IPS-15b (cell line): Measurements from ENCODE around the gene NLN.
"Not testable (repeated sequence)": the region's sequence is repeated elsewhere in the genome, so short reads cannot be mapped to it uniquely, and the experiment has no call there.

Experiments used
- H3K27me3 ChIP-seq: one replicate; pipeline ENCODE4 v1.6.1; 2013; ENCODE audit warnings: low read length; ENCODE audit not compliant: control insufficient read depth, insufficient read depth
- H3K36me3 ChIP-seq: one replicate; pipeline ENCODE4 v1.6.1; 2013; ENCODE audit warnings: low read length; ENCODE audit not compliant: control insufficient read depth, insufficient read depth
- H3K4me1 ChIP-seq: one replicate; pipeline ENCODE4 v1.6.1; 2013; ENCODE audit warnings: mild to moderate bottlenecking, low read length; ENCODE audit not compliant: control insufficient read depth, insufficient read depth
- H3K4me3 ChIP-seq: one replicate; pipeline ENCODE4 v1.5.1; 2013; ENCODE audit warnings: low read depth, low read length
- H3K9ac ChIP-seq: one replicate; pipeline ENCODE4 v1.6.1; 2013; ENCODE audit warnings: low read depth, mild to moderate bottlenecking, low read length
- H3K9me3 ChIP-seq: one replicate; pipeline ENCODE4 v1.6.1; 2013; ENCODE audit warnings: mild to moderate bottlenecking, low read length; ENCODE audit not compliant: control insufficient read depth, insufficient read depth

Gene NLN

DNA sequence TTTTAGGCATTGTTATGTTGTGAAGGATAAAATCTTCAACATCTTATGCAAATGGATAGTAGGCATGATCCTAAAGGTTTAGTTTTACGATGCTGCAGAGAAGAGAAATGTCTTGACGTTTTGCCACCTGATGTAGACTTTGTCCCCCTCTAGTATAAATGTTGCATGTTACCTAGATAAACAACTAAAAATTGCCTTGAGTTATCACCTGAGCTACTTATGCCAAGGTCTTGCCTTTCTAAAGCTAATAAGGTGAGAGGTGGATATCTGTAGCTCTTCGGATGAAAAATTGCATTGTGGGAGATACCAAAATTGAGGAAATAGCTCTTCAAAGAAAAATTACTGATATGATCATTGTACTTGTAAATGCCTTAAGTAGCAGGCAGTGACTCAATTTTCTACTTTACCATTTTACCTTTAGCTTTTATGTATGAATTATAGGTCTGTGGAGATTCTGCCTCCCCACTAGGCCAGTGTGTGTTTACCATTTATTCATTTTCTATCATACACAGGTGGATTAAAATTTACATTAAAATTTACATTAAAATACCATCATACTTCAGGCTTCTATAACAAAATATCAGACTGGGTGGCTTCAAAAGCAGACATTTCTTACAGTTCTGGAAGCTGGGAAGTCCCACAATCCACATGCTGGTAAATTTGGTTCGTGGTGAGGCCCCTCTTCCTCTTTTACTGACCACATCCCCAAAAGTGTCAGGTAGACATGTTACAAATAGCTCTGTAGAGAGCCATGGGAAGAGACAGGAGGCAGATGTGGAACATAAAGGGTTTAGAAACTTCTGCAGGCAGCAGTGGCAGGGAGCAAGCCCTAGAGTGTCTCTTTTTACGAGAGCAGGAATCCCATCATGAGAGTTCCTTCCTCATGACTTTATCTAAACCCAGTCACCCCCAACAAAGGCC is 103.7 kb downstream of the NLN start:
- Histone ChIP-seq H3K9ac (no peak overlapping the region), H3K36me3 (no peaks in the 10 kb centered on the region), H3K27me3 (no peaks in the 10 kb centered on the region)

DNA sequence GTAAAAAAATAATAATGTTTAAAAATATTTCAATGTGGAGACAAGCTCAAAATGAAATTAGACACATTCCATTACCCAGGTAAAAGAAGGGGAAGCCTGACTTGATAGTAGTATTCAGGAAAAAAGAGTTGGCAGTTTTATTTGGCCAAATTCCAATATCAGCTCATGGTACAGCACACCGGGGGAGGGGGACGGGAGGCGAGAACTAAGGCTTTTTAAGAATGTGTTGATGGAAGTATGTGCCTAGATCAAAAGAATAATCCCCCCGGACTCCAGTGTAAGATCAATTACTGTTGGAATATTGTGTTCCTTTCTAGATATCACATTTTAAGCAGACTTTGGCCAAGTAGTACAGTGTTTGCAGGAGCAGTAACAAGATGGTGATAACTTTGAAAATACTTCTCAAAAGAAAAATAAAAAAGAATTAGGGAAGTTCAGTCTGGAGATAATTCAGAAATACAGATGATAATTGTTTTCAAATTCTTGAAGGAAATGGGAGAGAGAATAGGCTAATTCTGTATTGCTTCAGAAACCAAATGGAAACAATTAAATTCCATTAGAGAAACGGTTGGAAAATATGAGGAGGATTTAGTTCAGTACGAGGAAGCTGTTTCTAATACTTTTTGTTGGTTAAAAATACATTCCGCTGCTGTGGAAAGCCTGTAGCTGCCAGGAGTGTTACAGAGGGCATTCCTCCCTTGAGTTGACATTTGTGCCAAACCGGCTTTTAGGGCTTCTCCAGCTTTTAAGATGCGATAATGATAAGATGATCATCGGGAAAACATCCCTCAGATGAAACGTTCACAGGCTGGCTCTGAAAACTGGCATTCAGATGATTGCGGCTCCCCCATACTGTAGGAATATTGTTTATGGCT is 106.3 kb downstream of the NLN start:
- Histone ChIP-seq H3K27me3 (no peaks in the 10 kb centered on the region), H3K9ac (no peak overlapping the region), H3K4me3 (no peak overlapping the region), H3K4me1 (no peaks in the 10 kb centered on the region), H3K9me3 (no peaks in the 10 kb centered on the region), H3K36me3 (no peaks in the 10 kb centered on the region)

More for the DNA sequence above, 103.7 kb downstream of the NLN start:
- Histone ChIP-seq H3K4me1 (no peaks in the 10 kb centered on the region), H3K9me3 (no peaks in the 10 kb centered on the region), H3K4me3 (no peak overlapping the region)

DNA sequence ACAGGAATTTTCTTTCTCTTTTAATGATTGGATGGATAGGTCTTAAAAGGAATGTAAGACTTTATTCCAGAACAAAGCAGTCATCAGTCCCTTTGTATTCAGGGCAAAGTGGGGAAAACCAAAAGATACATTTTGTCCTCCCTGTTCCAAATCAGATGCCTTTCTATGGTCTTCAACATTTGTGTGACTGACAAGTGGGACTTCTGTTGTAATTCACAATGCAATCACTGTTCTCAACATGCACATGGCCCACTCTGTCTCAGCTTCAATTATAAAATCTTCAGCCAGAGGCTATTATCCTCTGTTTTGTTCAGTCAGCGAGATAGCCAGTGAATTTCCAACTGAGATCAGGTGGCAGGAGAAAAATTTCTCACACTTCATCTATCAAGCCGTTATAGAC is 108.9 kb downstream of the NLN start:
- Histone ChIP-seq H3K36me3 (no peaks in the 10 kb centered on the region), H3K9ac (no peak overlapping the region), H3K4me3 (no peak overlapping the region)

DNA sequence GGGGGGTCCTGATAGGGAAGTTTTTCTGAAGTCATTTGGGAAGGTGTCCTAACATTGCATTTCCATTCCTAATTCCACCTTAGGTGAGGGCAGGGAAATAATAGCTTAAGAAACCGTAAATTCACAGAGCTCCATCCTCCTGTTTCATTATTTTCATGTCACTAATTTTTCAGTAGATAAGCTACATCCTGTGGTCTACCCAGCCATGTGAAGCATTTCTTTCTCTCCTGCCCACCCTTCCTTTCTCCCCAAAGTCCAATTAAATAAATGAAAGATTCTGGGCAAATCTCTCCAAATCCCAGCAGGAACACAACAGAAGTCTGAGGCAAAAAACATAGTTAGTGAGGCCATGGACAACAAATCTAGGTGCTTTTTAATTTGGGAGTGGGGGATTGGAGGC is 109.3 kb downstream of the NLN start:
- Histone ChIP-seq H3K36me3 (no peaks in the 10 kb centered on the region), H3K9me3 (no peaks in the 10 kb centered on the region), H3K4me3 (no peak overlapping the region), H3K9ac (no peak overlapping the region), H3K4me1 (no peaks in the 10 kb centered on the region), H3K27me3 (no peaks in the 10 kb centered on the region)

More for the DNA sequence above, 108.9 kb downstream of the NLN start:
- no peaks in the 10 kb centered on the region for H3K4me1 ChIP-seq
- no peaks in the 10 kb centered on the region for H3K9me3 ChIP-seq
- no peaks in the 10 kb centered on the region for H3K27me3 ChIP-seq

DNA sequence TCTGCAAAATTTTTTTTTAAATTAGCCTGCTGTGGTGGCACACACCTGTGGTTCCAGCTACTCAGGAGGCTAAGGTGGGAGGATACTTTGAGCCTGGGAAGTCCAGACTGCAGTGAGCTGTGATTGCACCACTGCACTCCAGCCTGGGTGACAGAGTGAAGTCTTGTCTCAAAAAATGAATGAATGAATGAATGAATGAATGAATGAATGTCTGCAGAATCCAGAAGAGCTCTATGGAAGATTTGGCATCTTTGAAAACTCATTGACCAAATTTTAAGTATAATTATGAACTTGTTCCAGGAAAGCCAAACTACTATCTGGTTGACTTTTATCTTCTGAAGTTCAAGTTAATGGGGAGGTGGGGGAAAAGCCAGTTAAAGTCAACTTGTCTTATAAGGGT is 110.1 kb downstream of the NLN start:
- Histone ChIP-seq H3K9me3 (no peaks in the 10 kb centered on the region), H3K36me3 (no peaks in the 10 kb centered on the region), H3K9ac (no peak overlapping the region), H3K27me3 (no peaks in the 10 kb centered on the region), H3K4me1 (no peaks in the 10 kb centered on the region), H3K4me3 (no peak overlapping the region)

DNA sequence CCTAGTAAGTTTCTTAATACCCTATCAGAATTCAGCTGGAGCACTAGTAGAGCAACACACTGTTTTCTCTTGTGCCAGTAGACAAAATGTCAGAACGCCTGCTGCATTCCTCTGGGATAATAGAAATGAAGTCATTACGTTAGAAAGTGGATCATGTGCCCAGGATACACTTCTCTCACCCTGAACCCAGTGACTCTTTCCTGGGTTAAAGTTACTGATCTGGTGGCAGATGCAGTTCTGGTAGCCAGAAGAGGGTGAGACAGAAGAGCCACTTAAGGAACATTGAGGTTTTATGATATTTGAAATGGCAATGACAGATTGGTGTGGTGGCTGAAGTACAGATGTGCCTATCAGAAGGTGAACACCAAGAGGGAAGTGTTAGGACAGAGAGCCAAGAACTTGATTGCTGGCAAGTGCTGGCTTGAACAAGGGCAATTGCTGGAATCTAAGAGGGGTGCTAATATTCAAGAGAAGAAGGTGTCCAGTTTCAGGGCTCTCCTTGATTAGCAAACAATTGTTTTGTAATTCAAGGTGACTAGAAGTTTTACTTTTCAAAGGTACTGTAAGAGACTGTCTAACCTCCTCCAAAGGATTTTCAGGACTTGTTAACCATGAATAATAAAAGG is 110.7 kb downstream of the NLN start:
- Histone ChIP-seq H3K27me3 (no peaks in the 10 kb centered on the region), H3K36me3 (no peaks in the 10 kb centered on the region), H3K4me3 (no peak overlapping the region), H3K9me3 (no peaks in the 10 kb centered on the region), H3K9ac (no peak overlapping the region), H3K4me1 (no peaks in the 10 kb centered on the region)

DNA sequence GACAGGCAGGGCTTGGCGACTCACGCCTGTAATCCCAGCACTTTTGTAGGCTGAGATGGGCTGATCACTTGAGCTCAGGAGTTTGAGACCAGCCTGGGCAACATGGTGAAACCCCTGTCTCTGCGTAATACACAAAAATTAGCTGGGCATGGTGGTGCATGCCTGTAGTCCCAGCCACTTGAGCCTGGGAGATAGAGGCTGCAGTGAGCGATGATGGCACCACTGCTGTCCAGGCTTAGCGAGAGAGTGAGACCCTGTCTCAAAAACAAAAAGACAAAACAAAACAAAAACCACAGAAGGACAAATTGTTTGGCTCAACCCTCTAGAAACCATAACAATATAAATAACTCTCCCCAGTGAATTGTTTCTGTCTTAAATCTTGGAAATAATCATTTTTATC is 111.8 kb downstream of the NLN start:
- H3K4me1 ChIP-seq, result no peaks in the 10 kb centered on the region
- H3K27me3 ChIP-seq, result no peaks in the 10 kb centered on the region
- H3K36me3 ChIP-seq, result no peaks in the 10 kb centered on the region
- no peak overlapping the region for H3K9ac ChIP-seq
- H3K9me3 ChIP-seq, result no peaks in the 10 kb centered on the region
- no peak overlapping the region for H3K4me3 ChIP-seq

DNA sequence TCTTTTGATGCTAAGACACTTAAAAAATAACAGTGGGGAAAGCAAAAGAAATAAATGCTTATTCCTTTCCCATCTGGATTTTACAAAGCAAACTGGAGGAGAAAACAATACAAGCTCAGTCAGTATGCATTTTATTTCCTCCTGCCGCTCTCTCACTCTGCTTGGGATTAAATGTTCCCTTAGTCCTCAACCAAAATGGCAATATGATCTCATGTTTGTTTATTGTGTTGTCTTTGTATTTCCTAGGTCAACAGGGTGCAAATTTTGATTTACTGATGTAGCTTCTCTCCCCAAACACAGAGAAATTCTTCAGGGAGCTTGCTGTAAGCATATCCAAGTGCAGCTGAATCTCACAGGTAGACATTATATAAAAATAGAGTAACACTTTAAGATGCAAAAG is 112.3 kb downstream of the NLN start:
- H3K9ac ChIP-seq, result no peak overlapping the region
- no peaks in the 10 kb centered on the region for H3K27me3 ChIP-seq
- no peak overlapping the region for H3K4me3 ChIP-seq
- no peaks in the 10 kb centered on the region for H3K4me1 ChIP-seq
- H3K9me3 ChIP-seq, result no peaks in the 10 kb centered on the region
- no peaks in the 10 kb centered on the region for H3K36me3 ChIP-seq

DNA sequence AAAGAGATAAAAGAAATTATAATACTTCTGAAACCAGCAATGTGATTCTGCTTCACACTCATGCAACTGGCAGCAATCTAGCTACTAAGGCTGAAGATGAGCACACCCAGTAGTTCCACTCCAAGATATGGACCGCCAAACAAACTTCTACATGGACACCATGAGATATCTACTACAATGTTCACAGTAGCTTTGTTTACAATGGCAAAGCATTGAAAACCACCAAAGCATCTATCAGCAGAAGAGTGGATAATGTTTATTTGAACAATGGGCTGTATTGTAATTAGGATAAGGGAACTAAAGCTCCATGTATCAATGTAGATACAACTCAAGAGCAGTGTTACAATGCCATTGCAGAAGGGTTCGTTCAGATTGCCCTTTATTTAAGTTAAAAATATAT is 113.2 kb downstream of the NLN start:
- no peaks in the 10 kb centered on the region for H3K36me3 ChIP-seq
- no peaks in the 10 kb centered on the region for H3K27me3 ChIP-seq
- no peaks in the 10 kb centered on the region for H3K9me3 ChIP-seq
- no peak overlapping the region for H3K9ac ChIP-seq
- no peaks in the 10 kb centered on the region for H3K4me1 ChIP-seq
- H3K4me3 ChIP-seq, result no peak overlapping the region

DNA sequence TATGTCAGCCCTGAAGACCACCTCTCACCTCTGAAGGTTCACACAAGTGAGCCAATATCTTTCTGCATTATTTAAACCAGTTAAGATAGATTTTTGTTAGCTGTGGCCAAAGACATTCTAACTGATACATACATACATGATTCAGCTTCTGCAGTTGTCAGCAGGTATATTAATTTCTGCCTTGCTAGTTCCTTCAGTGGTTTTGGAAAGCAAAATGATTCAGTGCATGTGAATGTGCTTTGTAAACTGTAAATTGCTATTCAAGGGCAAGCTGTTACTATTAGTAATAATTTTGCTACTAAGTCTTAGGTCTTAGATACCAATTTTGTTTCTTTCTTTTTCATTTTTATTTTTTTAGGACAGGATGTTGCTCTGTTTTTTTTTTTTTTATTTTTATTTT is 115.1 kb downstream of the NLN start:
- no peaks in the 10 kb centered on the region for H3K27me3 ChIP-seq
- no peak overlapping the region for H3K4me3 ChIP-seq
- no peak overlapping the region for H3K9ac ChIP-seq
- H3K9me3 ChIP-seq, result no peaks in the 10 kb centered on the region
- H3K4me1 ChIP-seq, result no peaks in the 10 kb centered on the region
- H3K36me3 ChIP-seq, result no peaks in the 10 kb centered on the region

DNA sequence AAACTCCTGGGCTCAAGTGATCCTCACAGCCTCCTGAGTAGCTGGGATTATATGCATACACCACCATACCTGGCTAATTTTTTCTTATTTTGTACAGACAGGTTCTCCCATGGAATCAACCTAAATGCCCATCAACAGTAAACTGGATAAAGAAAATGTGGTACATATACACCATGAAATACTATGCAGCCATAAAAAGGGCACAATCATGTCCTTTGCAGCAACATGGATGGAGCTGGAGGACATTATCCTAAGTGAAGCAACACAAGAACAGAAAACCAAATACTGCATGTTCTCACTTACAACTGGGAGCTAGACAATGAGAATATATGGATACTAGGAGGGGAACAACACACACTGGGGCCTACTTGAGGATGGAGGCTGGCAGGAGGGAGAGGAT is 117.2 kb downstream of the NLN start:
- not testable (repeated sequence) for H3K9me3 ChIP-seq, H3K4me3 ChIP-seq, H3K36me3 ChIP-seq, H3K4me1 ChIP-seq, H3K27me3 ChIP-seq, H3K9ac ChIP-seq
